A673 (cell line): Measurements from ENCODE around the gene XAGE2.

ENCODE experiments used
- CTCF ChIP-seq: fragments of 300-800, 200-600 bp; sonication (generic); conservative IDR thresholded peaks from 2 replicates; pipeline ENCODE4 v1.5.1; 2017; ENCODE audit warnings: low read depth, mild to moderate bottlenecking, antibody characterized with exemption, low read length, moderate library complexity, mixed read lengths
- EZH2 ChIP-seq: fragments of 200-600 bp; sonication (generic); IDR thresholded peaks from 2 replicates; pipeline ENCODE4 v1.6.1; 2017; ENCODE audit warnings: borderline replicate concordance, low read depth, mild to moderate bottlenecking, mixed read lengths, antibody characterized with exemption, low read length; ENCODE audit not compliant: poor library complexity, severe bottlenecking

GRCh38 chrX:52359614-52360232, 9.1 kb upstream of the XAGE2 start:
- no peak for TF ChIP-seq EZH2
- TF ChIP-seq CTCF, result no peak
